Eye (tissue), 1 donor: ENCODE measurements around the gene PLSCR2.
"Not testable (repeated sequence)": the region's sequence is repeated elsewhere in the genome, so short reads cannot be mapped to it uniquely, and the experiment has no call there.

ENCODE experiments used
- DNase-seq: peaks from one replicate; pipeline ENCODE4 v3.0.0-alpha.2; 2015

PLSCR2 gene

DNA sequence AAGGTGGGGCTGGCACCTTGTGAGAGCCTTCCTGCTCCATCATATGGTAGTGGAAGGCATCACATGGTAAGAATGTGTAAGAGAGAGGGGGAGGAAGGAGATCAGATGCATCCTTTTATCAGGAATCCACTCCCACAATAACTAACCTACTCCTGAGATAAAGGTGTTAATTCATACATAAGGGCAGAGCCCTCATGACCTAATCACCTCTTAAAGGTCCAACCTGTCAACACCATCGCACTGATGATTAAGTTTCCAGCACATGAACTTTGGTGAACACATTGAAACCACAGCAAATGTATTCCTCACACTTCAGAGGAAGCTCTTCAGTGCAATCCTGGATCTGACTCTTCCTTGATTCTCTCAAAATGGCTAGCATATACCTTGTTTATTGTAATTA is 55.4 kb downstream of the PLSCR2 start:
- DNase-seq, result no peak

- not testable (repeated sequence) for DNase-seq
These were observed 56.6 kb downstream of the PLSCR2 start for GRCh38 chr3:146412711-146413110.

DNA sequence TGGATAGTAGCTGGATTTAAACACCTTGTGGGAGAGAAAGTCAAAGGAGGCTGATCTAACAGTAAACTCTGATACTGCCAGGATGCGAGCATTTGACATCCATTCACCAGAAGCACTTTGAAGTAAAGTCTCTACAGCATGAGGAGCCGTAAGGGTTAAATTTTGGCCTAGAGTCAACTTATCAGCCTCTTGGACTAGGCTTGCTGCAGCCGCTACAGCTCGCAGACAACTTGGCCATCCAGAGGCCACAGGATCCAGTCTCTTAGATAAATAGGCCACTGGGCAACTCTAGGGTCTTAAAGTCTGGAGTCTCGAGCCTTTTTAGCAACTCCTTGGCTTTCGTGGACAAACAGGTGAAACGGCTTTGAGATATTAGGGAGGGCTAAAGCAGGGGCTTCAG is 61.4 kb downstream of the PLSCR2 start:
- no peak for DNase-seq

- no peak for DNase-seq
These were observed 64.9 kb downstream of the PLSCR2 start for GRCh38 chr3:146404436-146404835.

- DNase-seq, result no peak
These were observed 65.6 kb downstream of the PLSCR2 start for GRCh38 chr3:146403792-146404191.

DNA sequence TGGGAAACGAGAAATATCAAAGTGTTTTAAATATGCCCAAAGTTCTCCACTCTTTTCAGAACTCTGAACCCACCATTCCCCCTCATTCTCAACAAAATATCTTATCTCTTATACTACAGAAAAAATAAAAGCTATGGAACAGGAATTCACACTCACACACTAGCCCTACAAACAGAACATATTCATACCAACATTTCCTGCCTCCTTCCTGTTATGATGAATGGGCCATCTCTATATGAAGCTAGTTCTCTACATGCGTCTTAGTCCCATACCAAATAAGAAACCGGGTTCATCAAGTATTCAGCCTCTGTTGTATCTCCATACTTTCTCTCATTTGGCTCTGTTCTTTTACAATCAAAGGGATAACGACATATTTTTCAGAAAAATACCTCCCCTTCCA is 72.6 kb downstream of the PLSCR2 start:
- DNase-seq, result no peak

DNA sequence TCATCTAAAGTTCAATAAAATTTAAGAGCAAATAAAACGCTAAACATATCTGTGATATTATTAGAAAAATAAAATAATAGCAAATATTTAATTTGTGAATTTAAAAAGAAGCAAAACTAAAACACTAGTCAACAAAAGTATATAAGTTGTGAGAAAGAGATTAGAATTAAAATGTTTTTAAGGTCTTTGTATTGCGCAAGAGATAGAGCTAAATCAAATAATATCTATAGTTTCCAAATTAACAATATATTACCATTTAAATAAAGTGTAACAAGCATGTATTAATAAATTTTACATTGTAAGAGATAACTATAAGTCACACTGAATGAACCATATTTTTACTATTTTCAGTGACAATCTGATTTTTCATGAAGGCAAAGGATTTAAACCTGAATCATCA is 74.2 kb downstream of the PLSCR2 start:
- DNase-seq, result no peak

DNA sequence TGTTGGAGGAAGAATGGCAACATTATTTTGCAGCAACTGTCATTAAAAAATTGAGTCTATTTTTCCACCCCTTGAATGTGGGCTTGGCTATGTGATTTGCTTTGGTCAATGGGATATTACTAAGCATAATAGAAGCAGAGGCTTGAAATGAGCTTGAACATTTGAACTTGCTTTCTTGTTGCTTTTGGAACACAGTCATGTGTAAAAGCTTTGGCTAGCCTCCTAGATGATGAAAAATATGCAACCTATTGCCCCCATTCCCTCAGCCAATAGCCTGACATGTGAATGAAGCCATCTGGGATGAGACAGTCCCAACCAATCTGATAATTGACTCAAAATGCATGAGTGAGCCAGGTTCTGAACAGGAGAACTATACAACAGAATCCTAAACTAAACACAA is 78.4 kb downstream of the PLSCR2 start:
- peak; percentile 69 for DNase-seq

GRCh38 chr3:146390006-146390772 is 79.2 kb downstream of the PLSCR2 start:
- DNase-seq, result peak; percentile 32

- no peak for DNase-seq
These were observed 81.8 kb downstream of the PLSCR2 start for GRCh38 chr3:146387566-146387965.

- no peak for DNase-seq
These were observed 82.4 kb downstream of the PLSCR2 start for GRCh38 chr3:146386936-146387335.

- no peak for DNase-seq
These were observed 84.6 kb downstream of the PLSCR2 start for GRCh38 chr3:146384786-146385185.
